ENCODE data around the gene TRPM5.
A peak's percentile ranks its signal among the peaks of the same experiment; 100 is the strongest.

Gene TRPM5

DNA sequence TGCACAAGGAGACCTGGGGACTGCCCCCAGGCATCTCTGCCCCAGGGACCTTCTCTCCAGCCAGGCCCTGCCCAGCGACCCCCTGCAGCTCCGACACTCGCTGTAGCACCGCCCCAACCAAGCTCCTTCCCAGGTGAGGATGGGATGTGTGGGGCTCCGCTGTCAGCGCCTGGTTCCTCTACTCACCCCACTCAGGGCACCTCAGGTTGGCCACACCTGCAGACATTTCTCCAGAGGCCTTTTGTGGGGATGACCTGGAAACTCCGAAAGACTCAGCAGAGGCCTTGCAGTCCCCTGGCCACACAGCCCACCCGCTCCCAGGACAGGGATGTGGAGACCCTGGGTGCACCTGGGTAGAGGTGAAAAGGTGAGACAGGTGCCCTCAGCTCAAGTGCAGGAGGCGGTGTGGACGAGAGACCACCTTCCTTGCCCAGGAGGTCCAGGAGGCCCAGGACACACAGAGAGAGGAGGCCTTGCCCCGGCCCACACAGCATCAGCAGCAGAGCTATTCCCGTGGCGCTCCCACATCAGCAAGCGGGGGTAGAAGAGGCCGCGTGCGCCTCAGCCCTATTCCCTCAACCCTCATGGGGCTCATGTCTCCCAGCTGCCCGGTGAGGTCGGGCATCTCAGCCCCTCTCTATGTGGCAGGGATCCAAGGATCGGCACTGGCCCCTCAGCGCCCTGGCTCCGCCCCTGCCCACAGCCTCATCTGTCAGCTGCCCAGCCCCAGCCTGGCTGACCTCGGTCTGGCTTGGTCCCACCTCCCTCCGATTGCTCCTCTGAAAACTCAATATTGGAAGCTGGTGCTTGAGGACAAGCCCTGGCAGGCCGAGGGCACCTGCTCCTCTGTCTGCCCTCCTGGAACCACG is 20.9 kb downstream of the TRPM5 start:
- Histone ChIP-seq H3K27ac (no peak overlapping the region), H3K4me3 (no peak overlapping the region)
- DNase-seq (ENCODE audit: low spot score) = no peak
- TF ChIP-seq, protein P1, sequence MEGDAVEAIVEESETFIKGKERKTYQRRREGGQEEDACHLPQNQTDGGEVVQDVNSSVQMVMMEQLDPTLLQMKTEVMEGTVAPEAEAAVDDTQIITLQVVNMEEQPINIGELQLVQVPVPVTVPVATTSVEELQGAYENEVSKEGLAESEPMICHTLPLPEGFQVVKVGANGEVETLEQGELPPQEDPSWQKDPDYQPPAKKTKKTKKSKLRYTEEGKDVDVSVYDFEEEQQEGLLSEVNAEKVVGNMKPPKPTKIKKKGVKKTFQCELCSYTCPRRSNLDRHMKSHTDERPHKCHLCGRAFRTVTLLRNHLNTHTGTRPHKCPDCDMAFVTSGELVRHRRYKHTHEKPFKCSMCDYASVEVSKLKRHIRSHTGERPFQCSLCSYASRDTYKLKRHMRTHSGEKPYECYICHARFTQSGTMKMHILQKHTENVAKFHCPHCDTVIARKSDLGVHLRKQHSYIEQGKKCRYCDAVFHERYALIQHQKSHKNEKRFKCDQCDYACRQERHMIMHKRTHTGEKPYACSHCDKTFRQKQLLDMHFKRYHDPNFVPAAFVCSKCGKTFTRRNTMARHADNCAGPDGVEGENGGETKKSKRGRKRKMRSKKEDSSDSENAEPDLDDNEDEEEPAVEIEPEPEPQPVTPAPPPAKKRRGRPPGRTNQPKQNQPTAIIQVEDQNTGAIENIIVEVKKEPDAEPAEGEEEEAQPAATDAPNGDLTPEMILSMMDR (IDR thresholded peaks at IDR 0.05) = no peak

DNA sequence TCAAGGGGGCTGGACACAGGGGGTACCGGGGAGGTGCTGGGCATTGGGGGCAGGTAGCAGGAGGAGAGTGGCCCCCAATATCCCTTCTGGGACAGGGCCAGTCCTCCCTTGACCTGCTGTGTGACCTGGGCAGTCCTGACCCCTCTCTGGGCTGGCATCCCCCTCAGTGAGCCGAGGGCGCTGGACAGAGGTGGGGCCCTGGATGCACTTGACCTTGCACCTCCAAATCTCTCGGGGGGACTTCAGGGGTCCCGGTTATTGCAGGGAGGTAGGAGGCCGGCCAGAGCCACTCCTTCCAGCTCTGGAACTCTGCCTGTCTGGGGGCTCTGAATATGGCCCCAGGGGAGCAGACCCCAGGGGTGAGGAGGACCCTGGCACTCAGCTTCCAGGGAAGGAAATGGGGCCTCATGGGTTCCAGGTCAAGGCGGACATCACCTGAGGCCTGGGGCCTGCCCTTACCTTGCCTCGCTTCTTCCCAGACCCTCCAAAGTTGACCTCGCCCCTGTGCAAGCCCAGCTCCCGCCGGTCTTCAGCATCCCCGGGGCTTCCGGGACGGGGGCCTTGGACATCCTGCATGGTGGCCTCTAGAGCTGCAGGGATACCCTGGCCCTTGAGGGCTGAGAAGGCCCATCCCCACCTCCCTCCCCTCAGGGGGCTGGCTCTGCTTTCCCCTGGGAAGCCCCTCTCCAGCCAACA is 21.7 kb downstream of the TRPM5 start:
- Histone ChIP-seq H3K27ac (no peak overlapping the region), H3K4me3 (no peak overlapping the region)
- no peak for DNase-seq (ENCODE audit: low spot score)
- TF ChIP-seq, protein P1 (IDR thresholded peaks at IDR 0.05) = no peak

- TF ChIP-seq, protein P1 (IDR thresholded peaks at IDR 0.05) = no peak
- DNase-seq (ENCODE audit: low spot score) = no peak
These were observed 22.3 kb downstream of the TRPM5 start for GRCh38 chr11:2421996-2422395.

DNA sequence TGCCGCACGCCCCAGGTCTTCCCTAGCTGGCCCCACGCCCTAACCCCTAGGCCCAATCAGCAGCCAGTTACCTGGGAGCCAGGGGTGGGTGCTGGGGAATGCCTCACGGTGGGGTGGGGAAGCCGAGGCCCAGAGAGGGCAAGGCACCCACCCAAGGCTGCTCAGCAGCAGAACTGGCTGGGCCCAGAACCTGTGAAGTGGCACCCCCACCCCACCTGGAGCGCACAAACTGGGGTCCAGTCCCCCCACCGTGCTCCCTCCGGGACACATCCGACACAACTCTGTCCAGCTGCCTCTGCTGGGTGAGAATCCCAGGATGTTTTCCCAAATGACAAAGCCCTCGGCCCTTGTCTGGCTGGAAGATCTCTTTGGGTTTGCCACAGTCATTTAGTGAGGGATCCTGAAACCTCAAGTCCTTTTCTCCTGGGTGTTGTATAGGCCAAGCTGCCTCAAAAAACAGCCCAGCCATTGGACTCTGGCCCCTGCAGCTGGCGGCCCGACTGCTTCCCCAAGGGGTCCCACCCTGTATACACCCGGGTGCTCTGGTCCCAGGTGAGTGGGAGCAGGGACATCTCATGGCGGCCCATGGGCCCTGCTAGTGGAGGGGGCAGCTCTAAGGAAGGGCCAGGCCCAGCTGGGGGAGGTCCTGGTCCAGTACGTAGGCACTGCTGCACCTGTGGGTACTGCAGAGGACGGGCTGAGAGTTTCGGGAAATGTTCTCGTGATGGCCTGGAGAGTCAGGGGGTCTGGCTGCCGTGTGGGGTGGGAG is 22.9 kb downstream of the TRPM5 start:
- TF ChIP-seq, protein P1 (IDR thresholded peaks at IDR 0.05) = no peak
- Histone ChIP-seq H3K27ac (no peak overlapping the region), H3K4me3 (no peak overlapping the region)
- DNase-seq (ENCODE audit: low spot score) = no peak

More at GRCh38 chr11:2421996-2422395, 22.3 kb downstream of the TRPM5 start:
- H3K4me3 ChIP-seq = no peak overlapping the region
- no peak overlapping the region for H3K27ac ChIP-seq

- DNase-seq (ENCODE audit: low spot score) = no peak
- H3K4me3 ChIP-seq = peak overlapping the region; percentile 49
- TF ChIP-seq, protein P1 (IDR thresholded peaks at IDR 0.05) = peak; percentile 87
- H3K27ac ChIP-seq = no peak overlapping the region
These were observed 23.6 kb downstream of the TRPM5 start for GRCh38 chr11:2420502-2421225.

- TF ChIP-seq, protein P1 (IDR thresholded peaks at IDR 0.05) = peak; percentile 75
- H3K4me3 ChIP-seq = no peak overlapping the region
- no peak for DNase-seq (ENCODE audit: low spot score)
- H3K27ac ChIP-seq = no peak overlapping the region
These were observed 24.4 kb downstream of the TRPM5 start for GRCh38 chr11:2419638-2420501.

All from coronary artery (tissue), 2 donors.